Measurements from ENCODE around the gene TENM4. TPM values are rescaled to one million over a fixed set of nuclear protein-coding genes. Genes with fewer than 3 reads are reported as not detected.

Gene TENM4
- total RNA-seq, 4 donors from 2014 or later = 5.5 to 12.3 (median 8.9) TPM

- TF ChIP-seq POLR2AphosphoS5 (IDR thresholded peaks at IDR 0.05) = no peak
- TF ChIP-seq POLR2A (IDR thresholded peaks at IDR 0.05) = no peak
- TF ChIP-seq CTCF (IDR thresholded peaks at IDR 0.05) = no peak
- no peak for TF ChIP-seq EP300 (IDR thresholded peaks at IDR 0.05)
- no peaks in the 10 kb centered on the region for H3K9me3 ChIP-seq
Measured at GRCh38 chr11:78748918-78749690, 691.7 kb downstream of the TENM4 start.

GRCh38 chr11:78744949-78745348 is 695.9 kb downstream of the TENM4 start:
- Histone ChIP-seq H3K4me3 (no peak overlapping the region), H3K9me3 (no peaks in the 10 kb centered on the region), H3K36me3 (no peaks in the 10 kb centered on the region), H3K27me3 (no peaks in the 10 kb centered on the region), H3K4me1 (peaks cover 0 to 7% (median 0%) of the 10 kb centered on the region in 3 donors), H3K27ac (no peak overlapping the region)
- TF ChIP-seq POLR2A (IDR thresholded peaks at IDR 0.05) (no peak), EP300 (IDR thresholded peaks at IDR 0.05) (no peak), POLR2AphosphoS5 (IDR thresholded peaks at IDR 0.05) (no peak), CTCF (IDR thresholded peaks at IDR 0.05) (no peak)
- no peak for ATAC-seq
- WGBS, 2 donors (ENCODE audit: low coverage in 1 of 2) = 95 to 100% methylated on average over 3 to 5 of the region's 5 CpGs

More at GRCh38 chr11:78748918-78749690, 691.7 kb downstream of the TENM4 start:
- no peaks in the 10 kb centered on the region for H3K4me1 ChIP-seq
- no peaks in the 10 kb centered on the region for H3K27me3 ChIP-seq
- no peak for ATAC-seq
- no peak overlapping the region for H3K27ac ChIP-seq
- WGBS, 2 donors (ENCODE audit: low coverage in 1 of 2) = 67 to 80% methylated on average over 7 of the region's 7 CpGs
- H3K36me3 ChIP-seq = no peaks in the 10 kb centered on the region
- H3K4me3 ChIP-seq = no peak overlapping the region

DNA sequence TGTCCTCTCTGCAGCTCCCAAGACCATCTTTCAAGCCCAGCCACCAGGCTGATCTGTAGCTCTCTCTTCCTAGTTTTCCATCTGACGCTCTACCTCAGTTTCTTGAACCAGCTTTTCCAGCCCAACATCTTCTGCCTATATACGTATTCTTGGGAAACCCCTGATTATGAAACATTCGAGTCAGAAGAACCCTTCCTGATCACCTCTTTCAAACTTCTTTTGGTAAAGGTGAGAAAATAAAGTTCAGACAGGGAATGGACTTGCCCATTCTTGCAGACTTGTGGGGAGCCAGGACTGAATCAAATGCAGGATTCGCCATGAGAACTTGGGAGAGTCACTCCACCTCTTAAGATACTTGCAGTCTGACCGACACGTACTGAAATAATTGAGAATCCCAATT is 696.6 kb downstream of the TENM4 start:
- no peak for ATAC-seq
- no peaks in the 10 kb centered on the region for H3K27me3 ChIP-seq
- peaks cover 0 to 7% (median 0%) of the 10 kb centered on the region in 3 donors for H3K4me1 ChIP-seq
- no peaks in the 10 kb centered on the region for H3K36me3 ChIP-seq
- no peak overlapping the region for H3K4me3 ChIP-seq
- H3K9me3 ChIP-seq = no peaks in the 10 kb centered on the region
- H3K27ac ChIP-seq = no peak overlapping the region
- 100% methylated on average over 4 to 6 of the region's 6 CpGs for WGBS, 2 donors (ENCODE audit: low coverage in 1 of 2)
- TF ChIP-seq CTCF (IDR thresholded peaks at IDR 0.05) (no peak), POLR2A (IDR thresholded peaks at IDR 0.05) (no peak), POLR2AphosphoS5 (IDR thresholded peaks at IDR 0.05) (no peak), EP300 (IDR thresholded peaks at IDR 0.05) (no peak)

GRCh38 chr11:78742430-78742829 is 698.4 kb downstream of the TENM4 start:
- ATAC-seq = no peak
- WGBS, 2 donors (ENCODE audit: low coverage in 1 of 2) = 33 to 54% methylated on average over 3 to 6 of the region's 6 CpGs
- Histone ChIP-seq H3K9me3 (no peaks in the 10 kb centered on the region), H3K36me3 (no peaks in the 10 kb centered on the region), H3K4me1 (peaks cover 0 to 7% (median 0%) of the 10 kb centered on the region in 3 donors), H3K27ac (no peak overlapping the region), H3K27me3 (no peaks in the 10 kb centered on the region), H3K4me3 (no peak overlapping the region)
- no peak for TF ChIP-seq POLR2AphosphoS5 (IDR thresholded peaks at IDR 0.05)

DNA sequence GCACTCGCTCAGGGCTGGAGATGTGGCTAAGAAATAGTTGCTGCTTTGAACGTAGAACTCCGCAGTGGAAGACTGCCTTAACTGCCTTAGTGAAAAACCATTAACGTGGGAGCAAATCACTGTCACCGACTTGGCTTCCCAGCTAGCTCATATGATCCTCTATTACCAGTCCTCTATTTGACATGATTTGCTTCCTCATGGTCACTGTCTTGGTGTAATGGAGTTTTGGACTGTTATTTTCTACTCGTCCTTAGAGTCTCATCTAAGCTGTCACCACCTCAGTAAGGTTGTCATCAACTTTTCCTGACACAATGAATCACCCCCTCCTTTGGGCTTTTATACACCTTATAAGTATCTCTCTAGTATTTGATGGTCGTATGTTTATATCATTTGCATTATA is 699.1 kb downstream of the TENM4 start:
- Histone ChIP-seq H3K4me3 (no peak overlapping the region), H3K9me3 (no peaks in the 10 kb centered on the region), H3K4me1 (peaks cover 0 to 7% (median 0%) of the 10 kb centered on the region in 3 donors), H3K36me3 (no peaks in the 10 kb centered on the region), H3K27me3 (no peaks in the 10 kb centered on the region), H3K27ac (no peak overlapping the region)
- no peak for ATAC-seq
- TF ChIP-seq EP300 (IDR thresholded peaks at IDR 0.05) (no peak), POLR2A (IDR thresholded peaks at IDR 0.05) (no peak), POLR2AphosphoS5 (IDR thresholded peaks at IDR 0.05) (no peak), CTCF (IDR thresholded peaks at IDR 0.05) (no peak)
- 84 to 86% methylated on average over 4 to 7 of the region's 7 CpGs for WGBS, 2 donors (ENCODE audit: low coverage in 1 of 2)
